Measurements from ENCODE around the gene NEURL1B. TPM values are rescaled to one million over a fixed set of nuclear protein-coding genes. Genes with fewer than 3 reads are reported as not detected.
"Not testable (repeated sequence)": the region's sequence is repeated elsewhere in the genome, so short reads cannot be mapped to it uniquely, and the experiment has no call there.

Gene NEURL1B
- total RNA-seq, 1 donor from 2014 or later = 11.7 TPM

- Mint-ChIP-seq H3K27ac (no peak overlapping the region), H3K4me1 (peaks cover 9% of the 10 kb centered on the region), H3K9me3 (no peaks in the 10 kb centered on the region), H3K4me3 (no peak overlapping the region), H3K27me3 (ENCODE audit: low read depth) (no peaks in the 10 kb centered on the region), H3K36me3 (peaks cover 4% of the 10 kb centered on the region)
- no peak for TF ChIP-seq CTCF (IDR thresholded peaks at IDR 0.05; ENCODE audit: unreplicated experiment)
- DNase-seq (ENCODE audit: low spot score in 2 of 2, unreplicated experiment in 2 of 2) = no peak
Measured at GRCh38 chr5:172671091-172671490, 30.0 kb downstream of the NEURL1B start.

- no peak for DNase-seq (ENCODE audit: low spot score in 2 of 2, unreplicated experiment in 2 of 2)
- no peaks in the 10 kb centered on the region for H3K9me3 Mint-ChIP-seq
- no peak overlapping the region for H3K27ac Mint-ChIP-seq
- no peaks in the 10 kb centered on the region for H3K27me3 Mint-ChIP-seq (ENCODE audit: low read depth)
- peaks cover 9% of the 10 kb centered on the region for H3K4me1 Mint-ChIP-seq
- peaks cover 4% of the 10 kb centered on the region for H3K36me3 Mint-ChIP-seq
- no peak overlapping the region for H3K4me3 Mint-ChIP-seq
- TF ChIP-seq CTCF (IDR thresholded peaks at IDR 0.05; ENCODE audit: unreplicated experiment) = no peak
Measured at GRCh38 chr5:172672681-172673080, 31.6 kb downstream of the NEURL1B start.

- no peak for TF ChIP-seq CTCF (IDR thresholded peaks at IDR 0.05; ENCODE audit: unreplicated experiment)
- no peaks in the 10 kb centered on the region for H3K9me3 Mint-ChIP-seq
Measured at GRCh38 chr5:172674155-172674554, 33.1 kb downstream of the NEURL1B start.

GRCh38 chr5:172676914-172677475 is 35.9 kb downstream of the NEURL1B start:
- Mint-ChIP-seq H3K27ac (no peak overlapping the region), H3K4me1 (peaks cover 14% of the 10 kb centered on the region), H3K27me3 (ENCODE audit: low read depth) (peaks cover 6% of the 10 kb centered on the region), H3K4me3 (no peak overlapping the region), H3K9me3 (peaks cover 7% of the 10 kb centered on the region), H3K36me3 (peaks cover 9% of the 10 kb centered on the region)
- no peak for TF ChIP-seq CTCF (IDR thresholded peaks at IDR 0.05; ENCODE audit: unreplicated experiment)
- no peak for DNase-seq (ENCODE audit: low spot score in 2 of 2, unreplicated experiment in 2 of 2)

More at GRCh38 chr5:172674155-172674554, 33.1 kb downstream of the NEURL1B start:
- Mint-ChIP-seq H3K4me3 (no peak overlapping the region), H3K27ac (no peak overlapping the region), H3K4me1 (peaks cover 4% of the 10 kb centered on the region), H3K27me3 (ENCODE audit: low read depth) (no peaks in the 10 kb centered on the region), H3K36me3 (peaks cover 4% of the 10 kb centered on the region)
- DNase-seq (ENCODE audit: low spot score in 2 of 2, unreplicated experiment in 2 of 2) = no peak

- Mint-ChIP-seq H3K4me1 (peaks cover 17% of the 10 kb centered on the region), H3K27ac (peak overlapping the region; percentile 89), H3K36me3 (peaks cover 16% of the 10 kb centered on the region), H3K27me3 (ENCODE audit: low read depth) (peaks cover 16% of the 10 kb centered on the region)
- H3K9me3 Mint-ChIP-seq; DNase-seq (ENCODE audit: low spot score in 2 of 2, unreplicated experiment in 2 of 2); H3K4me3 Mint-ChIP-seq: not testable (repeated sequence)
Measured at GRCh38 chr5:172678362-172678874, 37.4 kb downstream of the NEURL1B start.

DNA sequence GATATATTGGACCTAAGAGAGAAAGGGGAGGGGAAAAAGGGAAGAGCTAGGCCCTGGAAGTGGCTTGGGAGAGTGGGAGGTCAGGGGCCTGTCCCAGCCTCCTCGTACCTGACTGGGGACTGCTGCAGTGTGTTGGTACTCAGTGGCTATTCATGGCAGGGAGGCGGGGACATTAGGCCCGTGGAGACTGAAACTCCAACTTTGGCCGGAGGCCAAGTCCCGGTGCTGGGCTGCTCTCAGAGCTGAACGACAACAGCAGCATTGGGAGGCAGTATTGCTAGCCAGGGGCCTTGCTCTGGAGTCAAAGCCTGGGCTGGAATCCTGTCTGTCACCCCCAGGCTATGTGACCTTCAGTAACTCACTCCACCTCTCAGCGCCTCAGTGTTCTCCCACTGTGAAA is 37.8 kb downstream of the NEURL1B start:
- H3K4me3 Mint-ChIP-seq = no peak overlapping the region
- DNase-seq (ENCODE audit: low spot score in 2 of 2, unreplicated experiment in 2 of 2) = peak; percentile 50 to 66
- peaks cover 7% of the 10 kb centered on the region for H3K9me3 Mint-ChIP-seq
- no peak for TF ChIP-seq CTCF (IDR thresholded peaks at IDR 0.05; ENCODE audit: unreplicated experiment)
- peak overlapping the region; percentile 89 for H3K27ac Mint-ChIP-seq
- peaks cover 17% of the 10 kb centered on the region for H3K4me1 Mint-ChIP-seq
- H3K36me3 Mint-ChIP-seq = peaks cover 16% of the 10 kb centered on the region
- peaks cover 16% of the 10 kb centered on the region for H3K27me3 Mint-ChIP-seq (ENCODE audit: low read depth)
